ENCODE measurements around the gene DDC. TPM values are rescaled to one million over a fixed set of nuclear protein-coding genes. Genes with fewer than 3 reads are reported as not detected.

DDC gene
- total RNA-seq, 1 donor from 2014 or later: not detected

- no peaks in the 10 kb centered on the region for H3K36me3 ChIP-seq
- intact Hi-C loops (cut with DNase I): no loop called here
Observed at GRCh38 chr7:50423860-50424259, 141.3 kb downstream of the DDC start.

GRCh38 chr7:50422858-50423257, 142.3 kb downstream of the DDC start:
- H3K36me3 ChIP-seq: no peaks in the 10 kb centered on the region
- no peak for TF ChIP-seq CTCF (IDR thresholded peaks at IDR 0.05)

More at GRCh38 chr7:50423860-50424259, 141.3 kb downstream of the DDC start:
- Histone ChIP-seq H3K27me3 (no peaks in the 10 kb centered on the region), H3K4me3 (no peak overlapping the region), H3K27ac (no peak overlapping the region), H3K9me3 (no peaks in the 10 kb centered on the region), H3K4me1 (no peaks in the 10 kb centered on the region)
- DNase-seq (ENCODE audit: low spot score in 2 of 2): no peak
- TF ChIP-seq CTCF (IDR thresholded peaks at IDR 0.05): no peak

GRCh38 chr7:50421043-50421442, 144.2 kb downstream of the DDC start:
- intact Hi-C loops (cut with DNase I): no loop called here
- Histone ChIP-seq H3K27me3 (no peaks in the 10 kb centered on the region), H3K4me3 (no peak overlapping the region), H3K36me3 (no peaks in the 10 kb centered on the region), H3K9me3 (no peaks in the 10 kb centered on the region), H3K27ac (no peak overlapping the region), H3K4me1 (no peaks in the 10 kb centered on the region)
- TF ChIP-seq CTCF (IDR thresholded peaks at IDR 0.05): no peak
- no peak for DNase-seq (ENCODE audit: low spot score in 2 of 2)

More at GRCh38 chr7:50422858-50423257, 142.3 kb downstream of the DDC start:
- no peak overlapping the region for H3K27ac ChIP-seq
- H3K4me3 ChIP-seq: no peak overlapping the region
- H3K9me3 ChIP-seq: no peaks in the 10 kb centered on the region
- no peaks in the 10 kb centered on the region for H3K27me3 ChIP-seq
- no peaks in the 10 kb centered on the region for H3K4me1 ChIP-seq
- DNase-seq (ENCODE audit: low spot score in 2 of 2): no peak
- intact Hi-C loops (cut with DNase I): no loop called here

GRCh38 chr7:50418526-50419290, 146.5 kb downstream of the DDC start:
- intact Hi-C loops (cut with DNase I): no loop called here
- no peak overlapping the region for H3K27ac ChIP-seq
- H3K27me3 ChIP-seq: no peaks in the 10 kb centered on the region
- no peaks in the 10 kb centered on the region for H3K9me3 ChIP-seq
- H3K4me3 ChIP-seq: no peak overlapping the region
- DNase-seq (ENCODE audit: low spot score in 2 of 2): no peak
- no peak for TF ChIP-seq CTCF (IDR thresholded peaks at IDR 0.05)
- no peaks in the 10 kb centered on the region for H3K36me3 ChIP-seq
- H3K4me1 ChIP-seq: no peaks in the 10 kb centered on the region

GRCh38 chr7:50418086-50418515, 147.1 kb downstream of the DDC start:
- no peak overlapping the region for H3K27ac ChIP-seq
- DNase-seq (ENCODE audit: low spot score in 2 of 2): peak in 1 of 2 donors; percentile 70
- H3K4me1 ChIP-seq: no peaks in the 10 kb centered on the region
- TF ChIP-seq CTCF (IDR thresholded peaks at IDR 0.05): peak; percentile 34 to 52 (median 45)
- no peaks in the 10 kb centered on the region for H3K36me3 ChIP-seq
- no peaks in the 10 kb centered on the region for H3K27me3 ChIP-seq
- no peaks in the 10 kb centered on the region for H3K9me3 ChIP-seq
- intact Hi-C loops (cut with DNase I): no loop called here
- no peak overlapping the region for H3K4me3 ChIP-seq
